ENCODE data around the gene SLC35G6.

Gene SLC35G6

GRCh38 chr17:7438656-7439460 is 42.4 kb upstream of the SLC35G6 start:
- TF ChIP-seq CTCF (conservative IDR thresholded peaks at IDR 0.05; ENCODE audit: low read depth, low read length), result no peak
- no peak for DNase-seq (ENCODE audit: low read depth)
- H3K4me3 ChIP-seq (ENCODE audit: low read depth, low read length), result peak overlapping the region; percentile 42

- DNase-seq (ENCODE audit: low read depth), result no peak
- TF ChIP-seq CTCF (conservative IDR thresholded peaks at IDR 0.05; ENCODE audit: low read depth, low read length), result no peak
- H3K4me3 ChIP-seq (ENCODE audit: low read depth, low read length), result peak within 1 kb of the TSS; percentile 51
Observed at GRCh38 chr17:7439462-7440112, 41.7 kb upstream of the SLC35G6 start, which contains the start of gene FGF11. FGF11 (plus strand) TSS chr17:7439512; CDS start chr17:7439621, 109 bp downstream.

- no peak for TF ChIP-seq CTCF (conservative IDR thresholded peaks at IDR 0.05; ENCODE audit: low read depth, low read length)
- DNase-seq (ENCODE audit: low read depth), result no peak
- H3K4me3 ChIP-seq (ENCODE audit: low read depth, low read length), result peak overlapping the region; percentile 51
Observed at GRCh38 chr17:7440113-7440833, 41.0 kb upstream of the SLC35G6 start.

- peak; percentile 27 for TF ChIP-seq CTCF (conservative IDR thresholded peaks at IDR 0.05; ENCODE audit: low read depth, low read length)
- DNase-seq (ENCODE audit: low read depth), result peak; percentile 39
- peak overlapping the region; percentile 51 for H3K4me3 ChIP-seq (ENCODE audit: low read depth, low read length)
Observed at GRCh38 chr17:7440834-7441195, 40.4 kb upstream of the SLC35G6 start.

GRCh38 chr17:7441266-7441665 is 40.0 kb upstream of the SLC35G6 start:
- no peak for DNase-seq (ENCODE audit: low read depth)
- H3K4me3 ChIP-seq (ENCODE audit: low read depth, low read length), result no peak overlapping the region
- no peak for TF ChIP-seq CTCF (conservative IDR thresholded peaks at IDR 0.05; ENCODE audit: low read depth, low read length)

- H3K4me3 ChIP-seq (ENCODE audit: low read depth, low read length), result no peak overlapping the region
- no peak for DNase-seq (ENCODE audit: low read depth)
- no peak for TF ChIP-seq CTCF (conservative IDR thresholded peaks at IDR 0.05; ENCODE audit: low read depth, low read length)
Observed at GRCh38 chr17:7442142-7442541, 39.1 kb upstream of the SLC35G6 start.

Measured in choroid plexus epithelial cell (primary cell).